Activated CD4-positive, alpha-beta memory T cell treated with anti-CD3 and anti-CD28 coated beads, Interleukin-2, amount 10 ng/mL, durations not matched to agents 7 days and 5 days (primary cell): ENCODE measurements around the gene ERMARD. TPM values are rescaled to one million over a fixed set of nuclear protein-coding genes. Genes with fewer than 3 reads are reported as not detected.
A peak's percentile ranks its signal among the peaks of the same experiment; 100 is the strongest.

ENCODE experiments used
- CTCF ChIA-PET: fragments of 350-600 bp; sonication (Branson Sonifier 250); formaldehyde crosslinking; loops from one replicate; lab custom pipeline; 2021; ENCODE audit warnings: antibody characterized with exemption, inconsistent platforms; lab: Charles Lee
- POLR2A ChIA-PET: fragments of 350-600 bp; sonication (Branson Sonifier 250); formaldehyde crosslinking; loops from one replicate; lab custom pipeline; 2021; ENCODE audit warnings: antibody characterized with exemption; lab: Charles Lee
- DNase-seq: peaks from one replicate; pipeline ENCODE4 v3.0.0-alpha.2; 2020
- H3K27ac Mint-ChIP-seq: one replicate; pipeline ENCODE4 v1.8.0; 2021; ENCODE audit warnings: mild to moderate bottlenecking, mixed read lengths
- H3K27me3 Mint-ChIP-seq: one replicate; pipeline ENCODE4 v1.8.0; 2021; ENCODE audit warnings: mixed read lengths
- H3K36me3 Mint-ChIP-seq: one replicate; pipeline ENCODE4 v1.8.0; 2021; ENCODE audit warnings: low read depth, mixed read lengths
- H3K4me1 Mint-ChIP-seq: one replicate; pipeline ENCODE4 v1.8.0; 2021; ENCODE audit warnings: mixed read lengths
- H3K4me3 Mint-ChIP-seq: one replicate; pipeline ENCODE4 v1.8.0; 2021; ENCODE audit warnings: mild to moderate bottlenecking, mixed read lengths
- H3K9me3 Mint-ChIP-seq: one replicate; pipeline ENCODE4 v1.8.0; 2021; ENCODE audit warnings: mixed read lengths
- total RNA-seq, 2 experiments: library from RNA; stranded (reverse); gene quantifications; one replicate each; pipeline ENCODE4 v1.2.3, GENCODE V29; 2021

The ERMARD gene
- total RNA-seq, 2 experiments from 2014 or later, result 29.3 to 30.7 TPM

DNA sequence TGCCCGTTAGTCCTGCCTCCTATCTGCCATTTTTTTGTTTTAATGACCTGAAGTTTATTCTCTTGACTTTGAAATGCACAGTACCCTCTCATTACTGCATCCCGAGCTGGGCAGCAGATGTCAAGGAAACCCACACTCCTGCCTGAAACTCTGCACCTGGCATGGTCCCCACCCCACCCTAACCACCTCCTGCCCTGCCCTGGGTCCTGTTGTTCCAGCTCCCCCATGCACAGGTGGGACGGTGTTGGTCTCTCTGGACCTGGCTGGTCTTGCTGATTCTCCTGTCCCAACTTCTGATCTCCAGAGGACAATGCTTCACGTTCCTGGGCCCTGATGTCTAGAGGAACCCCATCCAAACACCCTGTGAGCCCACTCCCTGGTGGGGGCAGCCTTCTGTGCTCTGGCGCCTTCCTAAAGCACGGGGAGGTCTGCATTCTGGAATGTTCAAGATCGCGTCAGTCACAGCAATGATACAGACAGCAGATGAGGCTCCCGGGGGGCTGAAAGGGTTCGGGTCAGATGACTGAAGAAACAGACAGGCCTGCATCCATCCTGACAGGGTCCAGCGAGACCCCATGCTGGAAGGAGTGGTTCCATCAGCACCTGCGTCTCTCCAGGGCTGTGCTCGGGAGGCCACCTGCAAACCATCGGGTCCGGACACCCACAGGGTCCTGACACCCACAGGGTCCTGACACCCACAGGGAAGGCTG, 73.6 kb downstream of the ERMARD start:
- CTCF ChIA-PET, result no interaction called here

GRCh38 chr6:169825558-169826225, 74.3 kb downstream of the ERMARD start:
- Mint-ChIP-seq H3K27ac (no peak overlapping the region), H3K9me3 (no peaks in the 10 kb centered on the region), H3K4me1 (no peaks in the 10 kb centered on the region), H3K27me3 (peaks cover 25% of the 10 kb centered on the region), H3K36me3 (no peaks in the 10 kb centered on the region), H3K4me3 (no peak overlapping the region)
- CTCF ChIA-PET, result no interaction called here
- DNase-seq, result peak; percentile 10
- POLR2A ChIA-PET, result no interaction called here

More for the DNA sequence above, 73.6 kb downstream of the ERMARD start:
- peak; percentile 9 for DNase-seq
- Mint-ChIP-seq H3K36me3 (no peaks in the 10 kb centered on the region), H3K27ac (no peak overlapping the region), H3K27me3 (peaks cover 28% of the 10 kb centered on the region), H3K4me1 (no peaks in the 10 kb centered on the region), H3K9me3 (no peaks in the 10 kb centered on the region), H3K4me3 (no peak overlapping the region)
- POLR2A ChIA-PET, result no interaction called here

GRCh38 chr6:169826697-169827096, 75.3 kb downstream of the ERMARD start:
- Mint-ChIP-seq H3K4me3 (no peak overlapping the region), H3K27ac (no peak overlapping the region), H3K27me3 (peaks cover 23% of the 10 kb centered on the region), H3K9me3 (no peaks in the 10 kb centered on the region), H3K4me1 (no peaks in the 10 kb centered on the region), H3K36me3 (no peaks in the 10 kb centered on the region)
- ChIA-PET POLR2A (no interaction called here), CTCF (no interaction called here)
- no peak for DNase-seq

- ChIA-PET POLR2A (no interaction called here), CTCF (no interaction called here)
- peaks cover 21% of the 10 kb centered on the region for H3K27me3 Mint-ChIP-seq
These were observed 75.9 kb downstream of the ERMARD start for GRCh38 chr6:169827290-169827717.

DNA sequence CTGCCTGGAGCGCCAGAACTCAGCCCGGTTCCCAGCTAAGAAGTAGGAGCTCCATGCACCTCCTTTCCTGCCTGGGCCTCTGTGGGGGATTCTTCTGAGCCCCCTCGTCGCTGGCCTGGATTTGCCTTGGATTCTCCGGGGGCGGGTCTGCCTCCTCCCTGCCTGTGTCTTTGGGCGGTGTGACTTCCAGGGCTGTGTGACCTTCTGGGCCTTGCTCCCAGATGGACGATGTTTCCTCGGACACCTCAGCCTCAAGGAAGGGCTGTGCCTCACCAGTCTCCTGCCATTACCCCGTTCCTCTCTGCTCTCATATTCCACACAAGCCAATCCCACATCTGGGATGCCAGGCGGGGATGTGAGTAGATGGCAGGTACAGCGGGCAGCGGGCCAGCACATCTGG, 76.8 kb downstream of the ERMARD start:
- Mint-ChIP-seq H3K4me3 (no peak overlapping the region), H3K4me1 (no peaks in the 10 kb centered on the region), H3K36me3 (no peaks in the 10 kb centered on the region), H3K27me3 (peaks cover 20% of the 10 kb centered on the region), H3K27ac (no peak overlapping the region), H3K9me3 (no peaks in the 10 kb centered on the region)
- ChIA-PET POLR2A (no interaction called here), CTCF (interaction anchor here (1.0 kb wide), 1 partner anchor 690 kb away, joined by 4 read pairs; no protein-coding TSS in a partner anchor)
- DNase-seq, result peak; percentile 2

More at GRCh38 chr6:169827290-169827717, 75.9 kb downstream of the ERMARD start:
- no peaks in the 10 kb centered on the region for H3K9me3 Mint-ChIP-seq
- H3K36me3 Mint-ChIP-seq, result no peaks in the 10 kb centered on the region
- peak; percentile 2 for DNase-seq
- no peaks in the 10 kb centered on the region for H3K4me1 Mint-ChIP-seq
- H3K27ac Mint-ChIP-seq, result no peak overlapping the region
- no peak overlapping the region for H3K4me3 Mint-ChIP-seq

DNA sequence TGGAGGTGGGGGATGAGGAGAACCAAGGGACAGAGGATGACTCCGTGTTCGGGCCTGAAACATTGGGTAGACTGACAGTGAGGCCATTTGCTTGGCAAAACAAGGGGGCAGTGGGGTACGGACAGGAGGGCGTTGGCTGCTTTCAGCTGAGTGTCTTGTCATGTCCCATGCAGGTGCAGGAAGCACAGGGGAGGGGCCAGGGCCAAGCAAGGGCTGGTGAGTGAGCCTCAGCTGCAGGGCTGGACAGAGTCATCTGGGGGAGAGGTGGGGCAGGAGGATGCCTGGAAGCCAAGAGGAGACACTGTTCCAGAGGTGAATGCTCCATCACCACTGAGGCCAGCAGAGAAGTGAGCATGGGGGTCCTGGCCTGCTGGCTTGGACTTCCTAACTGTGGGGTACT, 78.4 kb downstream of the ERMARD start:
- CTCF ChIA-PET, result no interaction called here
- peaks cover 30% of the 10 kb centered on the region for H3K27me3 Mint-ChIP-seq
- no peak overlapping the region for H3K4me3 Mint-ChIP-seq

DNA sequence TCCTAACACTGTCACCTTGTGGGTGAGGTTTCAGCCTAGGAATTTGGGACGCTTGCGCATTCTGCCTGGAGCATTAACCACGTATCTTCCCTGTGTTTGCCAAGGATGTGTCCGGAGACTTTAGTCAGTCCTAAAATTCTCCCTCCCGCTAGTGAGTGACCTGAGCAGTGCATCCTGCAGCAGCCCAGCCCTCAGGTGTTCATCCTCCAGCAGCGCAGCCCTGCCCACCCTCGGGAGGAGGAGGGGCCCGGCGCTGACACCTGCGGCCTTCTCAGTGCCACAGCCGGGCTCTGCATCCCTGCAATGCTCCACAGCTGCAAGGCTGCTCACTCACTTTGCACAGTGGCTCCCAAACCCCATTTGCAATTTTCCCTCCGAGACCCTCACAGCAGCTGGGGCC, 79.5 kb downstream of the ERMARD start:
- Mint-ChIP-seq H3K36me3 (no peaks in the 10 kb centered on the region), H3K4me3 (no peak overlapping the region), H3K27me3 (peaks cover 41% of the 10 kb centered on the region), H3K4me1 (no peaks in the 10 kb centered on the region), H3K9me3 (no peaks in the 10 kb centered on the region), H3K27ac (no peak overlapping the region)
- POLR2A ChIA-PET, result no interaction called here
- DNase-seq, result no peak
- CTCF ChIA-PET, result interaction anchor here (1.4 to 2.0 kb wide), 11 partner anchors 8 to 697 kb away, joined by 4 to 21 read pairs (median 7); no protein-coding TSS in a partner anchor

More for the DNA sequence above, 78.4 kb downstream of the ERMARD start:
- no peaks in the 10 kb centered on the region for H3K9me3 Mint-ChIP-seq
- no peaks in the 10 kb centered on the region for H3K4me1 Mint-ChIP-seq
- POLR2A ChIA-PET, result no interaction called here
- DNase-seq, result peak; percentile 11
- H3K36me3 Mint-ChIP-seq, result no peaks in the 10 kb centered on the region
- no peak overlapping the region for H3K27ac Mint-ChIP-seq

Other genes starting within 250 kb of the ERMARD start
- gene WDR27, start 49.6 kb upstream of the ERMARD start, total RNA-seq, result 10 to 100 TPM; 24.9 to 25.2 TPM
- gene C6orf120, start 49.5 kb upstream of the ERMARD start, total RNA-seq, result 10 to 100 TPM; 19.2 to 19.6 TPM
- 10 to 100 TPM; 59.9 to 63.6 TPM for gene PHF10, start 27.1 kb upstream of the ERMARD start, total RNA-seq
- gene DYNLT2, start 50 bp upstream of the ERMARD start, total RNA-seq, result 1 to 10 TPM; 1.7 to 2.2 TPM